ENCODE measurements around the gene CASP2. TPM values are rescaled to one million over a fixed set of nuclear protein-coding genes. Genes with fewer than 3 reads are reported as not detected.

Gene CASP2
- 8.1 and 9.6 TPM in 2 replicates for total RNA-seq

GRCh38 chr7:143287935-143288826, at the start of gene CASP2:
CASP2 (plus strand) TSS chr7:143288351; CDS start chr7:143288456, 105 bp downstream.

GRCh38 chr7:143263266-143264195, 24.6 kb upstream of the CASP2 start, which contains the start of gene GSTK1:
GSTK1 (plus strand) TSS chr7:143263441; CDS start chr7:143263514, 73 bp downstream.

GRCh38 chr7:143284591-143285469, 3.3 kb upstream of the CASP2 start, which contains the start of gene TMEM139:
TMEM139 (plus strand) TSS chr7:143284958; CDS start chr7:143285958, 1,000 bp downstream.

GRCh38 chr7:143315776-143316175, 27.6 kb downstream of the CASP2 start, which contains the start of gene CLCN1:
CLCN1 (plus strand) TSS chr7:143316111; CDS start chr7:143316213, 102 bp downstream.

Small RNA genes within 50 kb of the gene (small RNA-seq; reads per million reads assigned to genes)
- gene RN7SL481P, result not detected
- not detected for gene RN7SL535P

Other genes with a start within 250 kb of the CASP2 start
- gene OR6V1, start 236.0 kb upstream of the CASP2 start, total RNA-seq, result not detected in 2 replicates
- not detected in 2 replicates for gene PIP, start 156.3 kb upstream of the CASP2 start, total RNA-seq
- gene TAS2R39, start 104.9 kb upstream of the CASP2 start, total RNA-seq, result not detected in 2 replicates
- gene TAS2R40, start 66.3 kb upstream of the CASP2 start, total RNA-seq, result not detected in 2 replicates
- gene GSTK1, start 24.9 kb upstream of the CASP2 start, total RNA-seq, result 93.0 and 96.8 TPM in 2 replicates
- not detected in 2 replicates for gene TMEM139, start 3.4 kb upstream of the CASP2 start, total RNA-seq
- gene CLCN1, start 27.8 kb downstream of the CASP2 start, total RNA-seq, result under 0.01 TPM in 1 of 2 replicates, not detected in the other
- gene FAM131B, start 74.4 kb downstream of the CASP2 start, total RNA-seq, result 1.3 and 1.8 TPM in 2 replicates
- 75.5 and 93.1 TPM in 2 replicates for gene ZYX, start 93.0 kb downstream of the CASP2 start, total RNA-seq
- gene EPHA1, start 120.5 kb downstream of the CASP2 start, total RNA-seq, result not detected in 2 replicates
- gene TAS2R60, start 155.1 kb downstream of the CASP2 start, total RNA-seq, result not detected in 2 replicates
- 0.49 TPM in 1 of 2 replicates, not detected in the other for gene TAS2R41, start 189.5 kb downstream of the CASP2 start, total RNA-seq

Measured in hair follicle dermal papilla cell (primary cell).